ENCODE measurements around the gene RAD51AP2. TPM values are rescaled to one million over a fixed set of nuclear protein-coding genes. Genes with fewer than 3 reads are reported as not detected.

RAD51AP2 gene
- total and polyA plus RNA-seq, 2 of the 8 experiments (the other 6 are each of a cell fraction or from before 2014, with no cell fraction given) = 0.02 to 0.20 TPM

DNA sequence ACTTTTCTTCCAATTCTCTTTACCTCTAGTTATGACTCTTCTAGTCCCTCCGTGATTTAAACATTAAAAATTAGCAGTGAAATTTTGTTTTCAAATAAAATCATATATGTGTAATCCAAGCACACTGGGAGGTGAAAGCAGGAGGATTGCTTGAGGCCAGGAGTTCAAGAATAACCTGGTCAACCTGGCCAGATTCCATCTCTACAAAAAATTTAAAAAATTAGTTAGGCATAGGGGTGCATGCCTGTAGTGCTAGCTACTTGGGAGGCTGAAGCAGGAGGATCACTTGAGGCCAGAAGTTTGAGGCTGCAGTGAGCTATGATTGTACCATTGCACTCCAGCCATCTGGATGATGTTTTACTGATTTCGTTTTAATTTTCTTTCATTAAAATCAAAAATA, 15.3 kb upstream of the RAD51AP2 start:
- Histone ChIP-seq H3K36me3 (ENCODE audit: control insufficient read depth in 2 of 4, insufficient read depth in 4 of 4, low read length in 3 of 4) (no peaks in the 10 kb centered on the region), H2AFZ (ENCODE audit: low read length) (no peak overlapping the region), H3K27ac (ENCODE audit: low read depth, low read length) (no peak overlapping the region), H3K4ac (replicated peaks; ENCODE audit: insufficient read length, low read depth, low read length) (no peak overlapping the region), H3K4me1 (replicated peaks in 1 of 4; ENCODE audit: control insufficient read depth in 3 of 4, insufficient read depth in 4 of 4, low read length in 3 of 4) (no peaks in the 10 kb centered on the region; a peak in 1 of 7 replicates), H3K9ac (replicated peaks in 1 of 4; ENCODE audit: extremely low read depth in 1 of 4, low read depth in 3 of 4, low read length in 3 of 4) (no peak overlapping the region), H3K4me3 (ENCODE audit: extremely low read depth in 1 of 4, insufficient read depth in 2 of 4, low read depth in 3 of 4, low read length in 4 of 4) (no peak overlapping the region), H4K8ac (ENCODE audit: extremely low read depth, insufficient read depth, low read length) (no peak overlapping the region), H3K14ac (ENCODE audit: insufficient read length) (no peak overlapping the region), H3K56ac (replicated peaks; ENCODE audit: insufficient read length, low read depth, low read length) (no peak overlapping the region), H3K23me2 (ENCODE audit: low read depth, low read length) (peaks cover 5% of the 10 kb centered on the region), H2BK20ac (ENCODE audit: low read length) (no peak overlapping the region), H4K91ac (replicated peaks; ENCODE audit: insufficient read length, low read length) (no peak overlapping the region), H3K18ac (ENCODE audit: extremely low read depth, low read length) (no peak overlapping the region), H4K5ac (ENCODE audit: insufficient read length, low read depth, low read length) (no peak overlapping the region), H2BK5ac (ENCODE audit: low read depth, low read length) (no peak overlapping the region), H2AK5ac (ENCODE audit: low read depth, low read length) (no peak overlapping the region), H3K79me1 (ENCODE audit: low read depth, low read length) (no peaks in the 10 kb centered on the region), H2BK12ac (ENCODE audit: low read depth, low read length) (no peak overlapping the region), H2BK120ac (replicated peaks; ENCODE audit: low read depth, low read length) (no peak overlapping the region), H2BK15ac (ENCODE audit: low read length) (no peak overlapping the region), H3K4me2 (ENCODE audit: insufficient read depth in 1 of 2, low read depth in 2 of 2, low read length in 2 of 2) (no peak overlapping the region), H3K9me3 (ENCODE audit: insufficient read depth in 2 of 2, low read depth in 1 of 2, low read length in 1 of 2) (no peaks in the 10 kb centered on the region), H3K23ac (ENCODE audit: insufficient read length) (no peak overlapping the region), H3K79me2 (ENCODE audit: control insufficient read depth in 1 of 2, insufficient read depth in 2 of 2, low read length in 2 of 2) (no peaks in the 10 kb centered on the region), H4K20me1 (replicated peaks in 1 of 2; ENCODE audit: control insufficient read depth in 1 of 2, insufficient read depth in 2 of 2, low read length in 2 of 2) (no peaks in the 10 kb centered on the region), H3K27me3 (replicated peaks in 1 of 4; ENCODE audit: control insufficient read depth in 3 of 4, extremely low read depth in 1 of 4, insufficient read depth in 3 of 4, low read length in 3 of 4) (peaks cover 0 to 5% (median 0%) of the 10 kb centered on the region in 4 experiments; a peak in 1 of 7 replicates)
- CTCF ChIA-PET (ENCODE audit: partially characterized antibody) = interaction anchor here (0.6 kb wide), 1 partner anchor 1021 kb away, joined by 4 read pairs; no protein-coding TSS in a partner anchor
- WGBS, 2 experiments (ENCODE audit: extremely low coverage in 1 of 2, insufficient coverage in 1 of 2, insufficient read length in 1 of 2, insufficient replicate concordance in 2 of 2, low coverage in 1 of 2, low lambda C conversion rate in 2 of 2, missing lambda C conversion rate in 1 of 2) = 91% methylated on average over 2 of the region's 2 CpGs; no CpG with 5 or more reads in 1 of the 2 experiments
- POLR2A ChIA-PET (ENCODE audit: partially characterized antibody) = no interaction called here
- FAIRE-seq (no peak), DNase-seq (ENCODE audit: low read depth in 1 of 2, low spot score in 2 of 2) (no peak)
- TF ChIP-seq RNF2 (IDR thresholded peaks at IDR 0.05; ENCODE audit: borderline replicate concordance, low read depth, low read length, missing control alignments, poor library complexity, severe bottlenecking) (no peak), ASH2L (IDR thresholded peaks at IDR 0.05; ENCODE audit: low read length) (no peak), EGR1 (IDR thresholded peaks at IDR 0.05; ENCODE audit: borderline replicate concordance, low read depth, low read length) (no peak), SP1 (IDR thresholded peaks at IDR 0.05; ENCODE audit: low read depth, low read length) (no peak), ATF3 (IDR thresholded peaks at IDR 0.05; ENCODE audit: insufficient read depth, low read depth, low read length) (no peak), SRF (IDR thresholded peaks at IDR 0.05; ENCODE audit: low read depth, low read length) (no peak), CHD1 (IDR thresholded peaks at IDR 0.05; ENCODE audit: low read depth, low read length) (no peak), SP4 (IDR thresholded peaks at IDR 0.05; ENCODE audit: low read length) (no peak), SUZ12 (IDR thresholded peaks at IDR 0.05; ENCODE audit: low read length) (no peak), RAD21 (IDR thresholded peaks at IDR 0.05 in 1 of 2, conservative IDR thresholded peaks at IDR 0.05 in 1 of 2; ENCODE audit: low read depth in 2 of 2, low read length in 2 of 2) (no peak), KDM4A (IDR thresholded peaks at IDR 0.05; ENCODE audit: low read depth, low read length, severe bottlenecking) (no peak)
- TF ChIP-seq, protein P1, sequence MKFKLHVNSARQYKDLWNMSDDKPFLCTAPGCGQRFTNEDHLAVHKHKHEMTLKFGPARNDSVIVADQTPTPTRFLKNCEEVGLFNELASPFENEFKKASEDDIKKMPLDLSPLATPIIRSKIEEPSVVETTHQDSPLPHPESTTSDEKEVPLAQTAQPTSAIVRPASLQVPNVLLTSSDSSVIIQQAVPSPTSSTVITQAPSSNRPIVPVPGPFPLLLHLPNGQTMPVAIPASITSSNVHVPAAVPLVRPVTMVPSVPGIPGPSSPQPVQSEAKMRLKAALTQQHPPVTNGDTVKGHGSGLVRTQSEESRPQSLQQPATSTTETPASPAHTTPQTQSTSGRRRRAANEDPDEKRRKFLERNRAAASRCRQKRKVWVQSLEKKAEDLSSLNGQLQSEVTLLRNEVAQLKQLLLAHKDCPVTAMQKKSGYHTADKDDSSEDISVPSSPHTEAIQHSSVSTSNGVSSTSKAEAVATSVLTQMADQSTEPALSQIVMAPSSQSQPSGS (IDR thresholded peaks at IDR 0.05; ENCODE audit: low read length) = no peak

All from H1 (cell line).